Pancreas (tissue), 10 donors: ENCODE data around the gene TENM4. TPM values are rescaled to one million over a fixed set of nuclear protein-coding genes. Genes with fewer than 3 reads are reported as not detected.

Experiments used
- ATAC-seq, 4 donors: fragments of 200-7000 bp; cut with Tn5 transposase; one replicate each; pipeline versions ENCODE4 v1.8.0 to v1.9.1; 2020; ENCODE audit warnings: mild to moderate bottlenecking in 4 of 4, moderate library complexity in 4 of 4
- DNase-seq, 6 donors: peaks; one replicate each; pipeline ENCODE4 v3.0.0-alpha.2; 2020
- FAIRE-seq: peaks from 2 replicates; lab custom pipeline; 2012; peaks lifted over from hg19 to GRCh38; lab: Jason Lieb, UNC
- H3K27ac ChIP-seq, 4 donors: fragments of 200-600 bp; sonication (generic); 1 replicate in 3 of 4; 2 replicates in 1 of 4; pipeline versions ENCODE4 v1.5.0 to v1.8.0; 2020
- H3K27me3 ChIP-seq, 4 donors: fragments of 200-600 bp; one replicate each; pipeline ENCODE4 v1.8.0; 2021
- H3K36me3 ChIP-seq, 3 donors: fragments of 200-600 bp; sonication (generic) in 1 of 3; one replicate each; pipeline versions ENCODE4 v1.5.0 to v1.8.0; 2020 to 2021
- H3K4me1 ChIP-seq, 3 donors: fragments of 200-600 bp; one replicate each; pipeline ENCODE4 v1.8.0; 2021
- H3K4me3 ChIP-seq, 4 donors: fragments of 200-600 bp; sonication (generic) in 2 of 4; one replicate each; pipeline versions ENCODE4 v1.5.0 to v1.8.0; 2020 to 2021
- H3K9me3 ChIP-seq, 4 donors: fragments of 200-600 bp; one replicate each; pipeline ENCODE4 v1.8.0; 2021
- WGBS, 2 donors: extraction: QIAGEN DNeasy Blood & Tissue Kit; methylation state at CpG; one replicate each; pipeline ENCODE4 v1.1.7; 2013; 5-methylcytosine and 5-hydroxymethylcytosine counted together
- intact Hi-C, 3 donors: fragments of 100-400 bp; cut with DNase I; formaldehyde crosslinking; loops; one replicate each; pipeline versions ENCODE4 v1.11.1 to v1.14.2; 2022
- polyA plus RNA-seq, 2 donors: library from polyadenylated mRNA; stranded (reverse); fragments of 200-250 nt; gene quantifications; one replicate each; pipeline ENCODE4 v1.2.3, GENCODE V29; 2013
- total RNA-seq, 6 donors: library from RNA; stranded (reverse); fragmentation: NEBNext Ultra II Directional in 4 of 6; extraction: Animal tissue kit (Norgen Biotek cat#: 25700) in 4 of 6; gene quantifications; one replicate each; pipeline versions ENCODE4 v1.2.1 to v1.2.4, GENCODE V29; 2021 to 2023
- TF ChIP-seq, protein P1 (sequence below), 4 donors: fragments of 200-600 bp; sonication (generic) in 3 of 4; IDR thresholded peaks; one replicate each; pipeline versions ENCODE4 v1.5.0 to v1.8.0; 2021; ENCODE audit warnings: antibody characterized with exemption in 4 of 4
- donor health status: healthy with polysubstance abuse.
- donor health status: DM: no; HTN: no; CAD: no; lungs with moderate emphysema.
- donor health status: DM: no; HTN: no; CAD: no.
- donor health status: control.
- donor health status: control.
- donor health status: Bipolar disorder and iron deficiency.
- donor health status: DM: yes; HTN: yes; CAD: no.
- donor health status: DM: no; HTN: no; CAD: no.
- donor health status: DM: no; HTN: no; CAD: no.
- donor health status: DM: yes; HTN: yes; CAD: no.

TENM4 gene
- total and polyA plus RNA-seq, 8 donors = 0.37 to 6.8 (median 1.3) TPM

DNA sequence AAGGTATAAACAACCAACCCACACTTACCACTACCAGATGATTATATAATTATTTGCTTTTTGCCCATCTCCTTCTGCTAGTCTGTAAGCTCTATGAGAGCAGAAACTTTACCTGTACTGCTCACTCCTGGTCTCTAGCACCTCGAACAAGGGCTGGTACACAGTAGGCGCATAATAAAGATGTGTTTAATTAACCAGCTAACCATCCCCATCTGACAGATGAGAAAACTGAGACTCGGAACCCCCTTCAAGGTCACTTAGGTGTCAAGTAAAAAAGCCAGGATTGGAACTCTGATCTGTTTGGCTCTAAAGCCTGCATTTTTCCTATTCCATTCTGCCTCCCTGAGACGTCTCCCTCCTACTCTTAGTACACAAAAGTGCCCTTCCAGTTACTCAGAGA lies 370.3 kb downstream of the TENM4 start:
- intact Hi-C loops = no loop called here
- FAIRE-seq = no peak
- Histone ChIP-seq H3K27me3 (no peaks in the 10 kb centered on the region), H3K9me3 (no peaks in the 10 kb centered on the region), H3K36me3 (no peaks in the 10 kb centered on the region), H3K27ac (no peak overlapping the region), H3K4me3 (no peak overlapping the region), H3K4me1 (no peaks in the 10 kb centered on the region)
- 76 to 77% methylated on average over 4 of the region's 4 CpGs for WGBS, 2 donors
- ATAC-seq = no peak
- TF ChIP-seq, protein P1, sequence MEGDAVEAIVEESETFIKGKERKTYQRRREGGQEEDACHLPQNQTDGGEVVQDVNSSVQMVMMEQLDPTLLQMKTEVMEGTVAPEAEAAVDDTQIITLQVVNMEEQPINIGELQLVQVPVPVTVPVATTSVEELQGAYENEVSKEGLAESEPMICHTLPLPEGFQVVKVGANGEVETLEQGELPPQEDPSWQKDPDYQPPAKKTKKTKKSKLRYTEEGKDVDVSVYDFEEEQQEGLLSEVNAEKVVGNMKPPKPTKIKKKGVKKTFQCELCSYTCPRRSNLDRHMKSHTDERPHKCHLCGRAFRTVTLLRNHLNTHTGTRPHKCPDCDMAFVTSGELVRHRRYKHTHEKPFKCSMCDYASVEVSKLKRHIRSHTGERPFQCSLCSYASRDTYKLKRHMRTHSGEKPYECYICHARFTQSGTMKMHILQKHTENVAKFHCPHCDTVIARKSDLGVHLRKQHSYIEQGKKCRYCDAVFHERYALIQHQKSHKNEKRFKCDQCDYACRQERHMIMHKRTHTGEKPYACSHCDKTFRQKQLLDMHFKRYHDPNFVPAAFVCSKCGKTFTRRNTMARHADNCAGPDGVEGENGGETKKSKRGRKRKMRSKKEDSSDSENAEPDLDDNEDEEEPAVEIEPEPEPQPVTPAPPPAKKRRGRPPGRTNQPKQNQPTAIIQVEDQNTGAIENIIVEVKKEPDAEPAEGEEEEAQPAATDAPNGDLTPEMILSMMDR (IDR thresholded peaks at IDR 0.05) = no peak
- DNase-seq = no peak

DNA sequence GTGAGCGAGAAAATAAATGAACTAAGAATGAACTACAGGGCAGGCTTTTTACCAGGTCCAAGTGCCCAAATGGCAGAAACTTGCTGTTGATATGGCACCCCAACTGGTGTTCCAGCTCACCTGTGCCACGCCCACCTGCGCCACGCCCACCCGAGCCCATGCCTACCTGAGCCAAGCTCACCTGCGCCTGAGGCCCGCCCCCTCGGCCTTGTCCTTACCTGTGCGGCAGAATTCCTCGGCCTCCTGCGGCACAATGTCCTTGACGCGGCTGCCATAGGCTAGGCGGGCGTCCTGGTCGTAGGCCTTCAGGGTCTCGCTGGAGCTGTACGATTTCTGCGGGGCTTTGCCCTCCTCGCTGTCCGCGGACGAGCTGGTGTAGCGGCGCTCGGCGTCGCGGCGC lies 371.3 kb downstream of the TENM4 start:
- Histone ChIP-seq H3K27me3 (no peaks in the 10 kb centered on the region), H3K4me1 (no peaks in the 10 kb centered on the region), H3K36me3 (no peaks in the 10 kb centered on the region), H3K27ac (no peak overlapping the region), H3K9me3 (no peaks in the 10 kb centered on the region), H3K4me3 (no peak overlapping the region)
- WGBS, 2 donors = 92 to 96% methylated on average over 30 of the region's 30 CpGs
- TF ChIP-seq, protein P1 (IDR thresholded peaks at IDR 0.05) = no peak
- intact Hi-C loops = no loop called here
- FAIRE-seq (no peak), DNase-seq (no peak), ATAC-seq (no peak)

DNA sequence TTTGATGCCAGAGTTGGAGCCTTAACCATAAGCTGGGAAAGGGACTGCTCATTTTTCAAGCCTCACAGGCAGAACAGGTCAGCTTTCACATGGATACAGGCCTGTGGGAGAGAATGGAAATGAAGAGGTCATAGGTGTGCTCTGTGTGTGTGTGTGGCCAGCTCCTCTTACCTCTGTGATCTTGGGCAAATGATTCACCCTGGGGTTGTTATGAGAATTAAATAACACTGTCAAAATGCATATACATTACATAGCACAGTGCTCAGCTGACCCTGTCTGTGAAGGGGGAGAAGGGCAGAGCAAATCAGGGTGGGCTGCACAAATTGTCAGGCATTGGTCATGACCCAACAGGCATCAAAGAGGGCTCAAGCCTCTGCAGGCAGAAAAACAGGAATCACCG lies 372.5 kb downstream of the TENM4 start:
- Histone ChIP-seq H3K36me3 (no peaks in the 10 kb centered on the region), H3K27ac (no peak overlapping the region), H3K4me1 (no peaks in the 10 kb centered on the region), H3K27me3 (no peaks in the 10 kb centered on the region), H3K9me3 (no peaks in the 10 kb centered on the region), H3K4me3 (no peak overlapping the region)
- no peak for DNase-seq
- FAIRE-seq = no peak
- intact Hi-C loops = no loop called here
- TF ChIP-seq, protein P1 (IDR thresholded peaks at IDR 0.05) = no peak
- no peak for ATAC-seq
- 85 to 100% methylated on average over 1 of the region's 1 CpG for WGBS, 2 donors

DNA sequence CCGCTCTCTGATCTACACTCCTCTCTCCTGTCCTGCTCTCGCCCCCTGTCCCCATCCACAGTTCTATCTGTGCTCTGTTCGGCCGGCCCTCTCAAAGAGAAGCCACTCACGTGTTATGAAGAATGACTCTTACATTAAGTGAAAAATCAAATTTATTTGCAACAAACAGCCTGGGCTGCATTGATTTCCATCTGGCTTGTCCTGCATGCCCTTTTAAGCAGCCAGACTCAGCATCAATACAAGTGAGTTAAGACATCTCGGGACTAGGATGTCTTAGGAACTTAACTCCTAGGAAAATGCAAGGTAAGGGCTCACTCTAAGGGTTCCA lies 373.5 kb downstream of the TENM4 start:
- Histone ChIP-seq H3K9me3 (no peaks in the 10 kb centered on the region), H3K4me1 (no peaks in the 10 kb centered on the region), H3K4me3 (no peak overlapping the region), H3K36me3 (no peaks in the 10 kb centered on the region), H3K27ac (no peak overlapping the region), H3K27me3 (no peaks in the 10 kb centered on the region)
- FAIRE-seq (no peak), ATAC-seq (no peak), DNase-seq (no peak)
- 74 to 75% methylated on average over 6 of the region's 6 CpGs for WGBS, 2 donors
- intact Hi-C loops = no loop called here
- TF ChIP-seq, protein P1 (IDR thresholded peaks at IDR 0.05) = no peak

DNA sequence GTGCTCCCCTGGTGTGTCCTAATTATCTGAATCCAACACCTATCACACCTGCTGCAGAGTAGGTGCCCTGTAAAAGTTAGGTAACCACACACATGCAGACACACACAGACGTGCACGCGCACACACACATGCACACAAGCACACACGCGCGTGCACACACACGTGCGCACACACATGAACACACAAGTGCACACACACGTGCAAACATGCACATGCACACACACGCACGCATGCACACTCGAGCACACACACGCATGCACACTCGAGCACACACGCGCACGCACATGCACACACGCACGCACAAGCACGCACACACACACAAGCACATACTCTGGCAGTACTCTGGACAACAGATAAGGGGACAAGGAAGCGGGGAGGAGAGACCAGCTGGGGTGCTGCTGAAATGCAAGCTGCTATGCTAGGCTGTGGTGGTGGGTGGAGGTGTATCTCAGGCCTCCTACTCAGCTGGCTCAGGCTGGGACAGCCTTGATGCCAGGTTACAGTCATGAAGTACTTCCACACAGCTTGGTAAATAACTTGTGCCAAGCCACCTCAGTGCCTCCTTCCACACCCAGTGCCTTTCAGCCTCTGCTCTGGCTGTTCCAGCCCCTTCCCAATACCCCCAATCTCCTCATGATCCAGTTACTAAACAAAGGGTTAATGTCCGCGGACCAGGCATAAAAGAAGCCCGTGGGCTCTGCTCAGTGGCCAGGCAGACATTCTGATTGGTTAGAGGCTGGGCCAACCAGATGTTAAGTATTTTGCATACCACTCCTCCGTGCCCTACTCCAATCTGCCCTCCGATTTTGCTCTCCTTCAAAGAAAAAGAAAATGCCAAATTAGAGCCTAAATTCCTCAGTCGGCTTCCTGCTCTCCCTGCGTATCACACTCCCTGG lies 374.1 kb downstream of the TENM4 start:
- no peaks in the 10 kb centered on the region for H3K36me3 ChIP-seq
- intact Hi-C loops = no loop called here
- DNase-seq (no peak), ATAC-seq (no peak), FAIRE-seq (no peak)
- H3K27me3 ChIP-seq = no peaks in the 10 kb centered on the region
- no peak overlapping the region for H3K27ac ChIP-seq
- no peaks in the 10 kb centered on the region for H3K4me1 ChIP-seq
- TF ChIP-seq, protein P1 (IDR thresholded peaks at IDR 0.05) = no peak
- WGBS, 2 donors = 78 to 81% methylated on average over 28 of the region's 28 CpGs
- no peaks in the 10 kb centered on the region for H3K9me3 ChIP-seq
- H3K4me3 ChIP-seq = no peak overlapping the region
